AML-193 (cell line): Measurements from ENCODE around the gene TRIM15.
A peak's percentile ranks its signal among the peaks of the same experiment; 100 is the strongest.
"Not testable (repeated sequence)": the region's sequence is repeated elsewhere in the genome, so short reads cannot be mapped to it uniquely, and the experiment has no call there.

Experiments
- DNase-seq, 2 experiments: peaks; one replicate each; lab custom pipeline; 2025; lab: John Stamatoyannopoulos, UW

The TRIM15 gene

GRCh38 chr6:30162265-30163089 is 869 bp upstream of the TRIM15 start:
- DNase-seq = no peak

- no peak for DNase-seq
Observed at GRCh38 chr6:30163918-30164654, 740 bp downstream of the TRIM15 start.

- no peak for DNase-seq
Observed at GRCh38 chr6:30164714-30165113, 1.4 kb downstream of the TRIM15 start.

- not testable (repeated sequence) for DNase-seq
Observed at GRCh38 chr6:30165238-30165637, 1.9 kb downstream of the TRIM15 start.

- no peak for DNase-seq
Observed at GRCh38 chr6:30167101-30167500, 3.8 kb downstream of the TRIM15 start.

- DNase-seq = no peak
Observed at GRCh38 chr6:30168741-30169140, 5.4 kb downstream of the TRIM15 start.

GRCh38 chr6:30169658-30170614 is 6.6 kb downstream of the TRIM15 start:
- peak; percentile 64 to 71 for DNase-seq

- DNase-seq = no peak
Observed at GRCh38 chr6:30171677-30172471, 8.5 kb downstream of the TRIM15 start.

- DNase-seq = no peak
Observed at GRCh38 chr6:30172681-30173080, 9.3 kb downstream of the TRIM15 start.

GRCh38 chr6:30175765-30176164 is 12.4 kb downstream of the TRIM15 start:
- DNase-seq = no peak

- DNase-seq = no peak
Observed at GRCh38 chr6:30178837-30179236, 15.5 kb downstream of the TRIM15 start.

GRCh38 chr6:30180145-30180544 is 16.8 kb downstream of the TRIM15 start:
- DNase-seq = no peak

- no peak for DNase-seq
Observed at GRCh38 chr6:30184417-30185031, 21.2 kb downstream of the TRIM15 start.

- no peak for DNase-seq
Observed at GRCh38 chr6:30185846-30186484, 22.6 kb downstream of the TRIM15 start.

- DNase-seq = no peak
Observed at GRCh38 chr6:30188541-30188940, 25.2 kb downstream of the TRIM15 start.

GRCh38 chr6:30192076-30192475 is 28.7 kb downstream of the TRIM15 start:
- DNase-seq = no peak

- DNase-seq = no peak
Observed at GRCh38 chr6:30194797-30195690, 31.7 kb downstream of the TRIM15 start.

GRCh38 chr6:30195951-30196350 is 32.6 kb downstream of the TRIM15 start:
- DNase-seq = no peak

- no peak for DNase-seq
Observed at GRCh38 chr6:30196376-30196775, 33.0 kb downstream of the TRIM15 start.
